Activated naive CD8-positive, alpha-beta T cell treated with anti-CD3 and anti-CD28 coated beads, Interleukin-2, amount 50 U/mL, for 16 hours (primary cell): ENCODE results near the gene TPP2.

Experiments used
- DNase-seq: peaks from one replicate; pipeline ENCODE4 v3.0.0-alpha.2; 2020; ENCODE audit warnings: low read depth, low spot score

Gene TPP2

GRCh38 chr13:102596147-102597028, at the start of gene TPP2:
TPP2 (plus strand) TSS chr13:102596986; CDS start chr13:102597039, 53 bp downstream.
- peak; percentile 93 for DNase-seq

GRCh38 chr13:102548811-102549210, 48.0 kb upstream of the TPP2 start:
- DNase-seq, result no peak

GRCh38 chr13:102550507-102550906, 46.3 kb upstream of the TPP2 start:
- DNase-seq, result no peak

- DNase-seq, result no peak
Measured at GRCh38 chr13:102555914-102556553, 40.8 kb upstream of the TPP2 start.

GRCh38 chr13:102556806-102557205, 40.0 kb upstream of the TPP2 start:
- no peak for DNase-seq

- no peak for DNase-seq
Measured at GRCh38 chr13:102558029-102558428, 38.8 kb upstream of the TPP2 start.

GRCh38 chr13:102561933-102562332, 34.9 kb upstream of the TPP2 start:
- DNase-seq, result no peak

- no peak for DNase-seq
Measured at GRCh38 chr13:102563267-102563666, 33.5 kb upstream of the TPP2 start.

- DNase-seq, result no peak
Measured at GRCh38 chr13:102564564-102564963, 32.2 kb upstream of the TPP2 start.

- DNase-seq, result no peak
Measured at GRCh38 chr13:102566513-102566912, 30.3 kb upstream of the TPP2 start.

GRCh38 chr13:102567857-102568256, 28.9 kb upstream of the TPP2 start:
- DNase-seq, result no peak

GRCh38 chr13:102569488-102569887, 27.3 kb upstream of the TPP2 start:
- DNase-seq, result no peak

GRCh38 chr13:102571075-102571474, 25.7 kb upstream of the TPP2 start:
- no peak for DNase-seq

- DNase-seq, result no peak
Measured at GRCh38 chr13:102572323-102572722, 24.5 kb upstream of the TPP2 start.

GRCh38 chr13:102580552-102581169, 16.1 kb upstream of the TPP2 start:
- DNase-seq, result no peak

GRCh38 chr13:102582256-102582655, 14.5 kb upstream of the TPP2 start:
- DNase-seq, result no peak

- no peak for DNase-seq
Measured at GRCh38 chr13:102584434-102584833, 12.4 kb upstream of the TPP2 start.

GRCh38 chr13:102586615-102587014, 10.2 kb upstream of the TPP2 start:
- DNase-seq, result no peak

- no peak for DNase-seq
Measured at GRCh38 chr13:102587916-102588315, 8.9 kb upstream of the TPP2 start.

- DNase-seq, result no peak
Measured at GRCh38 chr13:102589301-102589822, 7.4 kb upstream of the TPP2 start.

- DNase-seq, result peak; percentile 69
Measured at GRCh38 chr13:102591988-102592781, 4.6 kb upstream of the TPP2 start.
